GM12878 (cell line): ENCODE measurements around the gene CREB3L1. TPM values are rescaled to one million over a fixed set of nuclear protein-coding genes. Genes with fewer than 3 reads are reported as not detected.

Experiments used
- ATAC-seq: fragments of 200-7000 bp; cut with Tn5 transposase; 3 replicates; pipeline ENCODE4 v1.9.1; 2020; ENCODE audit warnings: mild to moderate bottlenecking, moderate library complexity
- BruUV-seq: library from RNA; stranded (reverse); fragments of 400-500 nt; replicated peaks from 2 replicates; lab custom pipeline; 2021; lab: Mats Ljungman, UMichigan
- CTCF ChIA-PET: fragments of 300-600 bp; sonication (Branson Sonifier 250); formaldehyde crosslinking; extraction: SDS; loops from one replicate; lab custom pipeline; 2021; ENCODE audit warnings: inconsistent platforms; lab: Yijun Ruan, JAX
- POLR2A ChIA-PET: fragments of 350-600 bp; formaldehyde crosslinking; extraction: SDS; loops from one replicate; lab custom pipeline; 2021; ENCODE audit warnings: inconsistent platforms; lab: Charles Lee
- RAD21 ChIA-PET: fragments of 300-600 bp; sonication (Branson Sonifier 250); formaldehyde crosslinking; loops from one replicate; lab custom pipeline; 2023; ENCODE audit warnings: antibody characterized with exemption; ENCODE audit not compliant: unreplicated experiment; lab: Charles Lee
- SMC1A ChIA-PET: fragments of 300-600 bp; sonication (Branson Sonifier 250); formaldehyde crosslinking; loops from one replicate; lab custom pipeline; 2023; ENCODE audit not compliant: unreplicated experiment, uncharacterized antibody; lab: Charles Lee
- DNase-seq: peaks from one replicate; pipeline ENCODE4 v3.0.0-alpha.2; 2011; ENCODE audit warnings: low read depth, low spot score
- FAIRE-seq: peaks from 3 replicates; lab custom pipeline; 2011; peaks lifted over from hg19 to GRCh38; lab: Jason Lieb, UNC
- H2AFZ ChIP-seq: 2 replicates; pipeline ENCODE4 v1.6.0; 2011; ENCODE audit warnings: low read depth, low read length, control low read depth; ENCODE audit not compliant: control insufficient read depth
- H3K27ac ChIP-seq: 2 replicates; pipeline ENCODE4 v1.5.1; 2011; ENCODE audit warnings: control low read depth; ENCODE audit not compliant: control insufficient read depth, insufficient read depth
- H3K27me3 ChIP-seq, 2 experiments: replicated peaks in 1 of 2; 2 replicates each; pipeline versions ENCODE4 v1.6.0 to v1.6.1; 2011; ENCODE audit warnings: low read length in 1 of 2; ENCODE audit not compliant: control insufficient read depth in 2 of 2, insufficient read depth in 2 of 2
- H3K36me3 ChIP-seq, 2 experiments: 2 replicates each; pipeline ENCODE4 v1.5.1; 2011; ENCODE audit warnings: low read length in 1 of 2; ENCODE audit not compliant: control insufficient read depth in 2 of 2, insufficient read depth in 2 of 2
- H3K4me1 ChIP-seq: 2 replicates; pipeline ENCODE4 v1.6.1; 2011; ENCODE audit warnings: mild to moderate bottlenecking, low read length, moderate library complexity, mixed read lengths; ENCODE audit not compliant: control insufficient read depth, insufficient read depth
- H3K4me2 ChIP-seq: 2 replicates; pipeline ENCODE4 v1.6.0; 2011; ENCODE audit warnings: control low read depth; ENCODE audit not compliant: control insufficient read depth, insufficient read depth
- H3K4me3 ChIP-seq: fragments of 200-600 bp; sonication (generic); 2 replicates; pipeline ENCODE4 v1.5.1; 2016
- H3K79me2 ChIP-seq: 2 replicates; pipeline ENCODE4 v1.6.0; 2011; ENCODE audit warnings: low read length; ENCODE audit not compliant: control insufficient read depth, insufficient read depth
- H3K9ac ChIP-seq: 2 replicates; pipeline ENCODE4 v1.8.0; 2011; ENCODE audit warnings: low read length, control low read depth, mixed read lengths; ENCODE audit not compliant: control insufficient read depth, insufficient read depth
- H3K9me3 ChIP-seq: replicated peaks from 3 replicates; pipeline ENCODE4 v1.5.1; 2011; ENCODE audit warnings: mild to moderate bottlenecking, low read length; ENCODE audit not compliant: control insufficient read depth, insufficient read depth
- H4K20me1 ChIP-seq: 2 replicates; pipeline ENCODE4 v1.6.0; 2011; ENCODE audit not compliant: control insufficient read depth, insufficient read depth
- BACH1 ChIP-seq: fragments of 450-650 bp; IDR thresholded peaks from 2 replicates; pipeline ENCODE4 v1.6.1; 2017; ENCODE audit warnings: mild to moderate bottlenecking, borderline replicate concordance
- BHLHE40 ChIP-seq, 2 experiments: fragments of 450-650 bp in 1 of 2; IDR thresholded peaks; 2 replicates each; pipeline ENCODE4 v1.6.1; 2011 to 2017; ENCODE audit warnings: low read depth in 2 of 2, borderline replicate concordance in 1 of 2, improper control_type of control experiment in 1 of 2, low read length in 1 of 2, mild to moderate bottlenecking in 1 of 2
- HDAC2 ChIP-seq: fragments of 200-600 bp; sonication (generic); IDR thresholded peaks from 2 replicates; pipeline ENCODE4 v1.6.1; 2017
- MYB ChIP-seq: fragments of 150-350 bp; IDR thresholded peaks from 2 replicates; pipeline ENCODE4 v1.6.1; 2014; ENCODE audit warnings: mild to moderate bottlenecking, low read depth, low read length, borderline replicate concordance
- MYC ChIP-seq: IDR thresholded peaks from 2 replicates; pipeline ENCODE4 v1.6.1; 2011; ENCODE audit warnings: mild to moderate bottlenecking, low read length, moderate library complexity, inconsistent platforms; ENCODE audit not compliant: insufficient read depth, insufficient replicate concordance, insufficient read length, severe bottlenecking
- NR2C1 ChIP-seq: fragments of 450-650 bp; IDR thresholded peaks from 2 replicates; pipeline ENCODE4 v1.6.1; 2017; ENCODE audit warnings: antibody characterized with exemption, mild to moderate bottlenecking, moderate library complexity
- PML ChIP-seq: IDR thresholded peaks from 2 replicates; pipeline ENCODE4 v1.6.1; 2012; ENCODE audit warnings: low read length, inconsistent platforms
- POU2F2 ChIP-seq: IDR thresholded peaks from 3 replicates; pipeline ENCODE4 v1.6.1; 2011; ENCODE audit warnings: low read depth, mild to moderate bottlenecking, low read length, borderline replicate concordance
- RAD21 ChIP-seq: IDR thresholded peaks from 2 replicates; pipeline ENCODE4 v1.6.1; 2011; ENCODE audit warnings: mild to moderate bottlenecking, low read depth, low read length, moderate library complexity; ENCODE audit not compliant: insufficient read depth
- SMAD1 ChIP-seq: fragments of 450-650 bp; IDR thresholded peaks from 2 replicates; pipeline ENCODE4 v1.6.1; 2018; ENCODE audit warnings: mild to moderate bottlenecking, low read depth; ENCODE audit not compliant: partially characterized antibody
- SPI1 ChIP-seq: IDR thresholded peaks from 2 replicates; pipeline ENCODE4 v1.6.1; 2011; ENCODE audit warnings: low read depth, mild to moderate bottlenecking, low read length, moderate library complexity, borderline replicate concordance; ENCODE audit not compliant: insufficient read depth
- STAT1 ChIP-seq: fragments of 450-650 bp; conservative IDR thresholded peaks from 2 replicates; pipeline ENCODE4 v1.6.1; 2014; ENCODE audit warnings: antibody characterized with exemption, mild to moderate bottlenecking
- WRNIP1 ChIP-seq: IDR thresholded peaks from 2 replicates; pipeline ENCODE4 v1.6.1; 2011; ENCODE audit warnings: low read depth, low read length, improper control_type of control experiment, borderline replicate concordance
- ZNF622 ChIP-seq: fragments of 450-650 bp; IDR thresholded peaks from 2 replicates; pipeline ENCODE4 v1.6.1; 2017; ENCODE audit warnings: mild to moderate bottlenecking, inconsistent platforms
- WGBS: methylation state at CpG from one replicate; pipeline ENCODE4 v1.1.6; 2016; ENCODE audit warnings: low lambda C conversion rate; ENCODE audit not compliant: insufficient replicate concordance, insufficient coverage; ENCODE audit errors: missing lambda C conversion rate; 5-methylcytosine and 5-hydroxymethylcytosine counted together
- in situ Hi-C: fragments of 300-500 bp; cut with MboI; formaldehyde crosslinking; loops from 9 replicates; pipeline ENCODE4 v1.14.3; 2018; ENCODE audit warnings: mixed read lengths
- intact Hi-C: fragments of 100-400 bp; cut with micrococcal nuclease; formaldehyde crosslinking; loops from one replicate; pipeline ENCODE4 v1.14.2; 2022; ENCODE audit not compliant: unreplicated experiment
- polyA plus RNA-seq, 11 experiments: library from polyadenylated mRNA; depleted of rRNA in 4 of 11; unstranded in 6 of 11; stranded (reverse) in 5 of 11; fragments of >200 nt; fragmentation: Nextera tagmentation in 4 of 11; fragmentation: Illumina TruSeq in 1 of 11; extraction: Ambion mirVana in 4 of 11; extraction: Trizol in 1 of 11; gene quantifications; 1 replicate in 1 of 11; 2 replicates in 10 of 11; pipeline versions ENCODE4 v1.2.1 to v1.2.3, GENCODE V29; 2011 to 2016; ENCODE audit warnings: inconsistent platforms in 2 of 11, missing spikeins in 2 of 11, low read depth in 1 of 11
- total RNA-seq, 4 experiments: library from RNA; depleted of rRNA in 3 of 4; stranded (reverse); fragments of >200 nt in 3 of 4; fragmentation: Illumina TruSeq in 1 of 4; extraction: Trizol in 1 of 4; gene quantifications; 2 replicates each; pipeline versions ENCODE4 v1.2.1 to v1.2.3, GENCODE V29; 2013 to 2021
- TF ChIP-seq, protein P1 (sequence below): fragments of 450-650 bp; formaldehyde crosslinking; IDR thresholded peaks from 2 replicates; pipeline ENCODE4 v1.4.0; 2020; ENCODE audit warnings: mild to moderate bottlenecking, moderate library complexity
- TF ChIP-seq, protein P2 (sequence below): fragments of 450-650 bp; IDR thresholded peaks from 2 replicates; pipeline ENCODE4 v1.6.1; 2017; ENCODE audit warnings: antibody characterized with exemption, mild to moderate bottlenecking, moderate library complexity

Gene CREB3L1
- total and polyA plus RNA-seq, 10 of the 15 experiments (the other 5 are each of a cell fraction or from before 2014, with no cell fraction given) = 0.03 to 1.4 (median 0.22) TPM

DNA sequence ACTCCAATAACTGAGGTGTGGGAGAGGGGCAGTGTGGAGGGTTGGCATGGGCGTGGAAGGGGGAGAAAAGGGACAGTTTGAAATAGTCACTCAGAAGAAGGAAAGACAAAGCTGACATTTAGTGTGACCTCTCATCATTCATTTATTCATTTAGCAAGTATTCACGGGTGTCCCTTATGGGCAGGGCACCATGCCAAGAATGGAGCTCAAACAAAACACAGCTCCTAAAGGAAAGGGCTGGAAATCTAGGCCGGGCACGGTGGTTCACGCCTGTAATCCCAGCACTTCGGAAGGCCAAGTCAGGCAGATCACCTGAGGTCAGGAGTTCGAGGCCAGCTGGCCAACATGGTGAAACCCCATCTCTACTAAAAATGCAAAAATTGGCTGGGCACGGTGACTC is 50.4 kb downstream of the CREB3L1 start:
- TF ChIP-seq WRNIP1 (no peak), STAT1 (no peak), MYC (no peak), NR2C1 (no peak), POU2F2 (no peak), HDAC2 (no peak), ZNF622 (no peak), BACH1 (no peak), SPI1 (no peak), PML (no peak), BHLHE40 (IDR thresholded peaks at IDR 0.05; ENCODE audit: borderline replicate concordance in 1 of 2, low read depth in 2 of 2, low read length in 1 of 2) (no peak), RAD21 (no peak), MYB (no peak), SMAD1 (no peak)
- TF ChIP-seq, protein P1, sequence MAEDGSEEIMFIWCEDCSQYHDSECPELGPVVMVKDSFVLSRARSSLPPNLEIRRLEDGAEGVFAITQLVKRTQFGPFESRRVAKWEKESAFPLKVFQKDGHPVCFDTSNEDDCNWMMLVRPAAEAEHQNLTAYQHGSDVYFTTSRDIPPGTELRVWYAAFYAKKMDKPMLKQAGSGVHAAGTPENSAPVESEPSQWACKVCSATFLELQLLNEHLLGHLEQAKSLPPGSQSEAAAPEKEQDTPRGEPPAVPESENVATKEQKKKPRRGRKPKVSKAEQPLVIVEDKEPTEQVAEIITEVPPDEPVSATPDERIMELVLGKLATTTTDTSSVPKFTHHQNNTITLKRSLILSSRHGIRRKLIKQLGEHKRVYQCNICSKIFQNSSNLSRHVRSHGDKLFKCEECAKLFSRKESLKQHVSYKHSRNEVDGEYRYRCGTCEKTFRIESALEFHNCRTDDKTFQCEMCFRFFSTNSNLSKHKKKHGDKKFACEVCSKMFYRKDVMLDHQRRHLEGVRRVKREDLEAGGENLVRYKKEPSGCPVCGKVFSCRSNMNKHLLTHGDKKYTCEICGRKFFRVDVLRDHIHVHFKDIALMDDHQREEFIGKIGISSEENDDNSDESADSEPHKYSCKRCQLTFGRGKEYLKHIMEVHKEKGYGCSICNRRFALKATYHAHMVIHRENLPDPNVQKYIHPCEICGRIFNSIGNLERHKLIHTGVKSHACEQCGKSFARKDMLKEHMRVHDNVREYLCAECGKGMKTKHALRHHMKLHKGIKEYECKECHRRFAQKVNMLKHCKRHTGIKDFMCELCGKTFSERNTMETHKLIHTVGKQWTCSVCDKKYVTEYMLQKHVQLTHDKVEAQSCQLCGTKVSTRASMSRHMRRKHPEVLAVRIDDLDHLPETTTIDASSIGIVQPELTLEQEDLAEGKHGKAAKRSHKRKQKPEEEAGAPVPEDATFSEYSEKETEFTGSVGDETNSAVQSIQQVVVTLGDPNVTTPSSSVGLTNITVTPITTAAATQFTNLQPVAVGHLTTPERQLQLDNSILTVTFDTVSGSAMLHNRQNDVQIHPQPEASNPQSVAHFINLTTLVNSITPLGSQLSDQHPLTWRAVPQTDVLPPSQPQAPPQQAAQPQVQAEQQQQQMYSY (CRISPR knock-in tag) = no peak
- TF ChIP-seq, protein P2, sequence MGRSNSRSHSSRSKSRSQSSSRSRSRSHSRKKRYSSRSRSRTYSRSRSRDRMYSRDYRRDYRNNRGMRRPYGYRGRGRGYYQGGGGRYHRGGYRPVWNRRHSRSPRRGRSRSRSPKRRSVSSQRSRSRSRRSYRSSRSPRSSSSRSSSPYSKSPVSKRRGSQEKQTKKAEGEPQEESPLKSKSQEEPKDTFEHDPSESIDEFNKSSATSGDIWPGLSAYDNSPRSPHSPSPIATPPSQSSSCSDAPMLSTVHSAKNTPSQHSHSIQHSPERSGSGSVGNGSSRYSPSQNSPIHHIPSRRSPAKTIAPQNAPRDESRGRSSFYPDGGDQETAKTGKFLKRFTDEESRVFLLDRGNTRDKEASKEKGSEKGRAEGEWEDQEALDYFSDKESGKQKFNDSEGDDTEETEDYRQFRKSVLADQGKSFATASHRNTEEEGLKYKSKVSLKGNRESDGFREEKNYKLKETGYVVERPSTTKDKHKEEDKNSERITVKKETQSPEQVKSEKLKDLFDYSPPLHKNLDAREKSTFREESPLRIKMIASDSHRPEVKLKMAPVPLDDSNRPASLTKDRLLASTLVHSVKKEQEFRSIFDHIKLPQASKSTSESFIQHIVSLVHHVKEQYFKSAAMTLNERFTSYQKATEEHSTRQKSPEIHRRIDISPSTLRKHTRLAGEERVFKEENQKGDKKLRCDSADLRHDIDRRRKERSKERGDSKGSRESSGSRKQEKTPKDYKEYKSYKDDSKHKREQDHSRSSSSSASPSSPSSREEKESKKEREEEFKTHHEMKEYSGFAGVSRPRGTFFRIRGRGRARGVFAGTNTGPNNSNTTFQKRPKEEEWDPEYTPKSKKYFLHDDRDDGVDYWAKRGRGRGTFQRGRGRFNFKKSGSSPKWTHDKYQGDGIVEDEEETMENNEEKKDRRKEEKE = no peak
- Histone ChIP-seq H3K9ac (no peak overlapping the region), H3K36me3 (no peaks in the 10 kb centered on the region), H3K4me2 (no peak overlapping the region), H3K4me3 (no peak overlapping the region), H3K27me3 (peaks cover 8 to 19% of the 10 kb centered on the region in 2 experiments), H3K79me2 (no peaks in the 10 kb centered on the region), H3K9me3 (no peaks in the 10 kb centered on the region), H4K20me1 (no peaks in the 10 kb centered on the region), H3K27ac (no peak overlapping the region), H2AFZ (no peak overlapping the region), H3K4me1 (no peaks in the 10 kb centered on the region; the same call in 1 of the 2 replicates)
- ATAC-seq (no peak), DNase-seq (no peak), FAIRE-seq (no peak)
- POLR2A ChIA-PET = no interaction called here
- no TSS peak for BruUV-seq
- CTCF ChIA-PET = interaction anchor here (1.0 kb wide), 2 partner anchors 12 to 14 kb away, joined by 4 read pairs; no protein-coding TSS in a partner anchor
- intact Hi-C loops (no loop called here), in situ Hi-C loops (no loop called here)
- RAD21 ChIA-PET = interaction anchor here (1.3 kb wide), 1 partner anchor 12 kb away, joined by 3 read pairs; no protein-coding TSS in a partner anchor
- SMC1A ChIA-PET = interaction anchor here (1.5 kb wide), 1 partner anchor 18 kb away, joined by 3 read pairs; no protein-coding TSS in a partner anchor
- 47% methylated on average over 8 of the region's 8 CpGs for WGBS
